WTC11 (cell line): ENCODE measurements around the gene PUS1. TPM values are rescaled to one million over a fixed set of nuclear protein-coding genes. Genes with fewer than 3 reads are reported as not detected.

ENCODE experiments used
- ATAC-seq: fragments of 200-7000 bp; cut with Tn5 transposase; 2 replicates; pipeline ENCODE4 v1.10.0; 2021; ENCODE audit warnings: mild to moderate bottlenecking, moderate library complexity
- CTCF ChIA-PET: fragments of 300-600 bp; sonication (Branson Sonifier 250); formaldehyde crosslinking; loops from one replicate; lab custom pipeline; 2021; ENCODE audit warnings: antibody characterized with exemption; lab: Charles Lee
- POLR2A ChIA-PET: fragments of 350-600 bp; sonication (Branson Sonifier 250); formaldehyde crosslinking; loops from one replicate; lab custom pipeline; 2021; ENCODE audit warnings: antibody characterized with exemption; lab: Charles Lee
- DNase-seq: peaks from one replicate; pipeline ENCODE4 v3.0.0; 2021; ENCODE audit warnings: low spot score
- H3K27ac Mint-ChIP-seq: 2 replicates; pipeline ENCODE4 v1.8.0; 2021; ENCODE audit warnings: mixed read lengths
- H3K27me3 Mint-ChIP-seq: 2 replicates; pipeline ENCODE4 v1.8.0; 2021; ENCODE audit warnings: low read depth, mild to moderate bottlenecking, moderate library complexity, mixed read lengths
- H3K36me3 Mint-ChIP-seq: 2 replicates; pipeline ENCODE4 v1.8.0; 2021; ENCODE audit warnings: mixed read lengths
- H3K4me1 Mint-ChIP-seq: 2 replicates; pipeline ENCODE4 v1.8.0; 2022; ENCODE audit warnings: mixed read lengths
- H3K4me3 Mint-ChIP-seq: 2 replicates; pipeline ENCODE4 v1.8.0; 2021; ENCODE audit warnings: mild to moderate bottlenecking, moderate library complexity, mixed read lengths
- H3K9me3 Mint-ChIP-seq: 2 replicates; pipeline ENCODE4 v1.8.0; 2021; ENCODE audit warnings: mixed read lengths
- CREB1 ChIP-seq: sonication (generic); formaldehyde crosslinking; IDR thresholded peaks from 2 replicates; pipeline ENCODE4 v1.8.0; 2023; ENCODE audit warnings: mild to moderate bottlenecking, missing genetic modification reagents
- FOXJ3 ChIP-seq: sonication (generic); formaldehyde crosslinking; IDR thresholded peaks from 2 replicates; pipeline ENCODE4 v1.9.0; 2021; ENCODE audit warnings: missing genetic modification reagents, mild to moderate bottlenecking, borderline replicate concordance
- FOXK1 ChIP-seq: sonication (generic); formaldehyde crosslinking; IDR thresholded peaks from 2 replicates; pipeline ENCODE4 v1.8.0; 2022; ENCODE audit warnings: mild to moderate bottlenecking, moderate library complexity, missing genetic modification reagents
- HMGA2 ChIP-seq: fragments of 250-450 bp; sonication (Bioruptor Pico); IDR thresholded peaks from 2 replicates; pipeline ENCODE4 v1.4.0; 2021; ENCODE audit warnings: mild to moderate bottlenecking, moderate library complexity
- MXD4 ChIP-seq: fragments of 250-450 bp; sonication (Bioruptor Pico); IDR thresholded peaks from 2 replicates; pipeline ENCODE4 v1.8.0; 2021; ENCODE audit warnings: mild to moderate bottlenecking, moderate library complexity, borderline replicate concordance
- NFATC4 ChIP-seq: fragments of 250-450 bp; sonication (Bioruptor Pico); IDR thresholded peaks from 2 replicates; pipeline ENCODE4 v1.9.0; 2021; ENCODE audit warnings: mild to moderate bottlenecking
- OVOL2 ChIP-seq: fragments of 250-450 bp; sonication (Bioruptor Pico); IDR thresholded peaks from 2 replicates; pipeline ENCODE4 v1.9.0; 2021; ENCODE audit warnings: mild to moderate bottlenecking, borderline replicate concordance
- RELA ChIP-seq: sonication (generic); formaldehyde crosslinking; IDR thresholded peaks from 2 replicates; pipeline ENCODE4 v1.8.1; 2022; ENCODE audit warnings: missing genetic modification reagents, mild to moderate bottlenecking, borderline replicate concordance
- TEAD1 ChIP-seq: sonication (generic); formaldehyde crosslinking; IDR thresholded peaks from 2 replicates; pipeline ENCODE4 v1.8.0; 2022; ENCODE audit warnings: mild to moderate bottlenecking, missing genetic modification reagents
- ZNF263 ChIP-seq: sonication (generic); formaldehyde crosslinking; IDR thresholded peaks from 2 replicates; pipeline ENCODE4 v1.8.1; 2022; ENCODE audit warnings: low read depth, mild to moderate bottlenecking, moderate library complexity, missing genetic modification reagents
- ZNF671 ChIP-seq: fragments of 250-450 bp; sonication (Bioruptor Pico); IDR thresholded peaks from 2 replicates; pipeline ENCODE4 v1.8.0; 2021; ENCODE audit warnings: mild to moderate bottlenecking
- total RNA-seq: library from RNA; stranded (reverse); gene quantifications from 3 replicates; pipeline ENCODE4 v1.2.3, GENCODE V29; 2021
- TF ChIP-seq, protein P1 (sequence below): sonication (generic); formaldehyde crosslinking; IDR thresholded peaks from 2 replicates; pipeline ENCODE4 v1.8.1; 2022; ENCODE audit warnings: mild to moderate bottlenecking, missing genetic modification reagents, moderate library complexity, borderline replicate concordance
- TF ChIP-seq, protein P2 (sequence below): sonication (generic); formaldehyde crosslinking; IDR thresholded peaks from 2 replicates; pipeline ENCODE4 v1.8.1; 2023; ENCODE audit warnings: mild to moderate bottlenecking, missing genetic modification reagents
- TF ChIP-seq, protein P3 (sequence below): fragments of 250-450 bp; sonication (Bioruptor Pico); IDR thresholded peaks from 2 replicates; pipeline ENCODE4 v1.9.0; 2021; ENCODE audit warnings: mild to moderate bottlenecking
- TF ChIP-seq, protein P4 (sequence below): sonication (generic); formaldehyde crosslinking; IDR thresholded peaks from 2 replicates; pipeline ENCODE4 v1.8.0; 2023; ENCODE audit warnings: mild to moderate bottlenecking, missing genetic modification reagents
- TF ChIP-seq, protein P5 (sequence below): sonication (generic); formaldehyde crosslinking; IDR thresholded peaks from 2 replicates; pipeline ENCODE4 v1.8.1; 2023; ENCODE audit warnings: mild to moderate bottlenecking, moderate library complexity, missing genetic modification reagents
- TF ChIP-seq, protein P6 (sequence below): sonication (generic); formaldehyde crosslinking; conservative IDR thresholded peaks from 2 replicates; pipeline ENCODE4 v1.8.1; 2023; ENCODE audit warnings: mild to moderate bottlenecking, low read depth, missing genetic modification reagents, moderate library complexity
- TF ChIP-seq, protein P7 (sequence below): sonication (generic); formaldehyde crosslinking; IDR thresholded peaks from 2 replicates; pipeline ENCODE4 v1.8.1; 2023; ENCODE audit warnings: mild to moderate bottlenecking, missing genetic modification reagents, moderate library complexity
- TF ChIP-seq, protein P8 (sequence below): sonication (generic); formaldehyde crosslinking; IDR thresholded peaks from 2 replicates; pipeline ENCODE4 v1.8.0; 2022; ENCODE audit warnings: mild to moderate bottlenecking, missing genetic modification reagents
- TF ChIP-seq, protein P9 (sequence below): fragments of 200-600 bp; IDR thresholded peaks from 2 replicates; pipeline ENCODE4 v1.8.0; 2022; ENCODE audit warnings: antibody characterized with exemption

PUS1 gene
- total RNA-seq, 1 experiment from 2014 or later: 97.4 TPM

DNA sequence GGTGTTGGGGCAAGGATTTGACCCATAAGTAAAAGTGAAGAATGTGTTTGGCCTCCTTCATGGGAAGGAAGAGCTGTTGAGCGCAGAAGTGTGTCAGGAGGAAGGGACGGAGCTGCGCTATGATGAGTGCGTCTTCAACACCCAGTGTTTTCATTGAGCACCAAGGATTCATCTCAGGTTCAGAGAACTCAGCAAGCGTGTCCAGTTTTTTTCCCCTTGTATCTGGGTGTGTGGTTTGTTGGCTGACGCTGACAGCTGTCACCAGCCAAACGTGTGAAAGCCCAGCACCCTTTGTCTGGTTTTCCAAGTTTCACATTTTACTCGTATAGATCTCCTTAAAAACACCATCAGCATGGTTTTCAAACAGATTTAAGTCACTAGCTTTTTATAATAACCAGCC lies 33.0 kb downstream of the PUS1 start:
- H3K36me3 Mint-ChIP-seq: peaks cover 7% of the 10 kb centered on the region
- H3K4me3 Mint-ChIP-seq: no peak overlapping the region
- H3K27ac Mint-ChIP-seq: peak overlapping the region; percentile 51; the same call in 1 of the 2 replicates
- TF ChIP-seq, protein P1, sequence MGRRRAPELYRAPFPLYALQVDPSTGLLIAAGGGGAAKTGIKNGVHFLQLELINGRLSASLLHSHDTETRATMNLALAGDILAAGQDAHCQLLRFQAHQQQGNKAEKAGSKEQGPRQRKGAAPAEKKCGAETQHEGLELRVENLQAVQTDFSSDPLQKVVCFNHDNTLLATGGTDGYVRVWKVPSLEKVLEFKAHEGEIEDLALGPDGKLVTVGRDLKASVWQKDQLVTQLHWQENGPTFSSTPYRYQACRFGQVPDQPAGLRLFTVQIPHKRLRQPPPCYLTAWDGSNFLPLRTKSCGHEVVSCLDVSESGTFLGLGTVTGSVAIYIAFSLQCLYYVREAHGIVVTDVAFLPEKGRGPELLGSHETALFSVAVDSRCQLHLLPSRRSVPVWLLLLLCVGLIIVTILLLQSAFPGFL: no peak
- TF ChIP-seq ZNF263 (CRISPR knock-in tag) (no peak), OVOL2 (CRISPR knock-in tag) (no peak), NFATC4 (no peak), FOXJ3 (CRISPR knock-in tag) (no peak), TEAD1 (CRISPR knock-in tag) (no peak), HMGA2 (CRISPR knock-in tag) (no peak), MXD4 (CRISPR knock-in tag) (no peak), CREB1 (CRISPR knock-in tag) (no peak), RELA (CRISPR knock-in tag) (no peak), FOXK1 (CRISPR knock-in tag) (no peak), ZNF671 (CRISPR knock-in tag) (no peak)
- TF ChIP-seq, protein P2, sequence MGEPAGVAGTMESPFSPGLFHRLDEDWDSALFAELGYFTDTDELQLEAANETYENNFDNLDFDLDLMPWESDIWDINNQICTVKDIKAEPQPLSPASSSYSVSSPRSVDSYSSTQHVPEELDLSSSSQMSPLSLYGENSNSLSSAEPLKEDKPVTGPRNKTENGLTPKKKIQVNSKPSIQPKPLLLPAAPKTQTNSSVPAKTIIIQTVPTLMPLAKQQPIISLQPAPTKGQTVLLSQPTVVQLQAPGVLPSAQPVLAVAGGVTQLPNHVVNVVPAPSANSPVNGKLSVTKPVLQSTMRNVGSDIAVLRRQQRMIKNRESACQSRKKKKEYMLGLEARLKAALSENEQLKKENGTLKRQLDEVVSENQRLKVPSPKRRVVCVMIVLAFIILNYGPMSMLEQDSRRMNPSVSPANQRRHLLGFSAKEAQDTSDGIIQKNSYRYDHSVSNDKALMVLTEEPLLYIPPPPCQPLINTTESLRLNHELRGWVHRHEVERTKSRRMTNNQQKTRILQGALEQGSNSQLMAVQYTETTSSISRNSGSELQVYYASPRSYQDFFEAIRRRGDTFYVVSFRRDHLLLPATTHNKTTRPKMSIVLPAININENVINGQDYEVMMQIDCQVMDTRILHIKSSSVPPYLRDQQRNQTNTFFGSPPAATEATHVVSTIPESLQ (CRISPR knock-in tag): no peak
- TF ChIP-seq, protein P3, sequence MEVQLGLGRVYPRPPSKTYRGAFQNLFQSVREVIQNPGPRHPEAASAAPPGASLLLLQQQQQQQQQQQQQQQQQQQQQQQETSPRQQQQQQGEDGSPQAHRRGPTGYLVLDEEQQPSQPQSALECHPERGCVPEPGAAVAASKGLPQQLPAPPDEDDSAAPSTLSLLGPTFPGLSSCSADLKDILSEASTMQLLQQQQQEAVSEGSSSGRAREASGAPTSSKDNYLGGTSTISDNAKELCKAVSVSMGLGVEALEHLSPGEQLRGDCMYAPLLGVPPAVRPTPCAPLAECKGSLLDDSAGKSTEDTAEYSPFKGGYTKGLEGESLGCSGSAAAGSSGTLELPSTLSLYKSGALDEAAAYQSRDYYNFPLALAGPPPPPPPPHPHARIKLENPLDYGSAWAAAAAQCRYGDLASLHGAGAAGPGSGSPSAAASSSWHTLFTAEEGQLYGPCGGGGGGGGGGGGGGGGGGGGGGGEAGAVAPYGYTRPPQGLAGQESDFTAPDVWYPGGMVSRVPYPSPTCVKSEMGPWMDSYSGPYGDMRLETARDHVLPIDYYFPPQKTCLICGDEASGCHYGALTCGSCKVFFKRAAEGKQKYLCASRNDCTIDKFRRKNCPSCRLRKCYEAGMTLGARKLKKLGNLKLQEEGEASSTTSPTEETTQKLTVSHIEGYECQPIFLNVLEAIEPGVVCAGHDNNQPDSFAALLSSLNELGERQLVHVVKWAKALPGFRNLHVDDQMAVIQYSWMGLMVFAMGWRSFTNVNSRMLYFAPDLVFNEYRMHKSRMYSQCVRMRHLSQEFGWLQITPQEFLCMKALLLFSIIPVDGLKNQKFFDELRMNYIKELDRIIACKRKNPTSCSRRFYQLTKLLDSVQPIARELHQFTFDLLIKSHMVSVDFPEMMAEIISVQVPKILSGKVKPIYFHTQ (CRISPR knock-in tag): no peak
- TF ChIP-seq, protein P4, sequence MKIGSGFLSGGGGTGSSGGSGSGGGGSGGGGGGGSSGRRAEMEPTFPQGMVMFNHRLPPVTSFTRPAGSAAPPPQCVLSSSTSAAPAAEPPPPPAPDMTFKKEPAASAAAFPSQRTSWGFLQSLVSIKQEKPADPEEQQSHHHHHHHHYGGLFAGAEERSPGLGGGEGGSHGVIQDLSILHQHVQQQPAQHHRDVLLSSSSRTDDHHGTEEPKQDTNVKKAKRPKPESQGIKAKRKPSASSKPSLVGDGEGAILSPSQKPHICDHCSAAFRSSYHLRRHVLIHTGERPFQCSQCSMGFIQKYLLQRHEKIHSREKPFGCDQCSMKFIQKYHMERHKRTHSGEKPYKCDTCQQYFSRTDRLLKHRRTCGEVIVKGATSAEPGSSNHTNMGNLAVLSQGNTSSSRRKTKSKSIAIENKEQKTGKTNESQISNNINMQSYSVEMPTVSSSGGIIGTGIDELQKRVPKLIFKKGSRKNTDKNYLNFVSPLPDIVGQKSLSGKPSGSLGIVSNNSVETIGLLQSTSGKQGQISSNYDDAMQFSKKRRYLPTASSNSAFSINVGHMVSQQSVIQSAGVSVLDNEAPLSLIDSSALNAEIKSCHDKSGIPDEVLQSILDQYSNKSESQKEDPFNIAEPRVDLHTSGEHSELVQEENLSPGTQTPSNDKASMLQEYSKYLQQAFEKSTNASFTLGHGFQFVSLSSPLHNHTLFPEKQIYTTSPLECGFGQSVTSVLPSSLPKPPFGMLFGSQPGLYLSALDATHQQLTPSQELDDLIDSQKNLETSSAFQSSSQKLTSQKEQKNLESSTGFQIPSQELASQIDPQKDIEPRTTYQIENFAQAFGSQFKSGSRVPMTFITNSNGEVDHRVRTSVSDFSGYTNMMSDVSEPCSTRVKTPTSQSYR (CRISPR knock-in tag): no peak
- TF ChIP-seq, protein P5, sequence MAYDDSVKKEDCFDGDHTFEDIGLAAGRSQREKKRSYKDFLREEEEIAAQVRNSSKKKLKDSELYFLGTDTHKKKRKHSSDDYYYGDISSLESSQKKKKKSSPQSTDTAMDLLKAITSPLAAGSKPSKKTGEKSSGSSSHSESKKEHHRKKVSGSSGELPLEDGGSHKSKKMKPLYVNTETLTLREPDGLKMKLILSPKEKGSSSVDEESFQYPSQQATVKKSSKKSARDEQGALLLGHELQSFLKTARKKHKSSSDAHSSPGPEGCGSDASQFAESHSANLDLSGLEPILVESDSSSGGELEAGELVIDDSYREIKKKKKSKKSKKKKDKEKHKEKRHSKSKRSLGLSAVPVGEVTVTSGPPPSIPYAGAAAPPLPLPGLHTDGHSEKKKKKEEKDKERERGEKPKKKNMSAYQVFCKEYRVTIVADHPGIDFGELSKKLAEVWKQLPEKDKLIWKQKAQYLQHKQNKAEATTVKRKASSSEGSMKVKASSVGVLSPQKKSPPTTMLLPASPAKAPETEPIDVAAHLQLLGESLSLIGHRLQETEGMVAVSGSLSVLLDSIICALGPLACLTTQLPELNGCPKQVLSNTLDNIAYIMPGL (CRISPR knock-in tag): no peak
- TF ChIP-seq, protein P6, sequence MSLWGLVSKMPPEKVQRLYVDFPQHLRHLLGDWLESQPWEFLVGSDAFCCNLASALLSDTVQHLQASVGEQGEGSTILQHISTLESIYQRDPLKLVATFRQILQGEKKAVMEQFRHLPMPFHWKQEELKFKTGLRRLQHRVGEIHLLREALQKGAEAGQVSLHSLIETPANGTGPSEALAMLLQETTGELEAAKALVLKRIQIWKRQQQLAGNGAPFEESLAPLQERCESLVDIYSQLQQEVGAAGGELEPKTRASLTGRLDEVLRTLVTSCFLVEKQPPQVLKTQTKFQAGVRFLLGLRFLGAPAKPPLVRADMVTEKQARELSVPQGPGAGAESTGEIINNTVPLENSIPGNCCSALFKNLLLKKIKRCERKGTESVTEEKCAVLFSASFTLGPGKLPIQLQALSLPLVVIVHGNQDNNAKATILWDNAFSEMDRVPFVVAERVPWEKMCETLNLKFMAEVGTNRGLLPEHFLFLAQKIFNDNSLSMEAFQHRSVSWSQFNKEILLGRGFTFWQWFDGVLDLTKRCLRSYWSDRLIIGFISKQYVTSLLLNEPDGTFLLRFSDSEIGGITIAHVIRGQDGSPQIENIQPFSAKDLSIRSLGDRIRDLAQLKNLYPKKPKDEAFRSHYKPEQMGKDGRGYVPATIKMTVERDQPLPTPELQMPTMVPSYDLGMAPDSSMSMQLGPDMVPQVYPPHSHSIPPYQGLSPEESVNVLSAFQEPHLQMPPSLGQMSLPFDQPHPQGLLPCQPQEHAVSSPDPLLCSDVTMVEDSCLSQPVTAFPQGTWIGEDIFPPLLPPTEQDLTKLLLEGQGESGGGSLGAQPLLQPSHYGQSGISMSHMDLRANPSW (CRISPR knock-in tag): no peak
- TF ChIP-seq, protein P7, sequence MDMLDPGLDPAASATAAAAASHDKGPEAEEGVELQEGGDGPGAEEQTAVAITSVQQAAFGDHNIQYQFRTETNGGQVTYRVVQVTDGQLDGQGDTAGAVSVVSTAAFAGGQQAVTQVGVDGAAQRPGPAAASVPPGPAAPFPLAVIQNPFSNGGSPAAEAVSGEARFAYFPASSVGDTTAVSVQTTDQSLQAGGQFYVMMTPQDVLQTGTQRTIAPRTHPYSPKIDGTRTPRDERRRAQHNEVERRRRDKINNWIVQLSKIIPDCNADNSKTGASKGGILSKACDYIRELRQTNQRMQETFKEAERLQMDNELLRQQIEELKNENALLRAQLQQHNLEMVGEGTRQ (CRISPR knock-in tag): no peak
- TF ChIP-seq, protein P8, sequence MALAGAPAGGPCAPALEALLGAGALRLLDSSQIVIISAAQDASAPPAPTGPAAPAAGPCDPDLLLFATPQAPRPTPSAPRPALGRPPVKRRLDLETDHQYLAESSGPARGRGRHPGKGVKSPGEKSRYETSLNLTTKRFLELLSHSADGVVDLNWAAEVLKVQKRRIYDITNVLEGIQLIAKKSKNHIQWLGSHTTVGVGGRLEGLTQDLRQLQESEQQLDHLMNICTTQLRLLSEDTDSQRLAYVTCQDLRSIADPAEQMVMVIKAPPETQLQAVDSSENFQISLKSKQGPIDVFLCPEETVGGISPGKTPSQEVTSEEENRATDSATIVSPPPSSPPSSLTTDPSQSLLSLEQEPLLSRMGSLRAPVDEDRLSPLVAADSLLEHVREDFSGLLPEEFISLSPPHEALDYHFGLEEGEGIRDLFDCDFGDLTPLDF (CRISPR knock-in tag): no peak
- TF ChIP-seq, protein P9, sequence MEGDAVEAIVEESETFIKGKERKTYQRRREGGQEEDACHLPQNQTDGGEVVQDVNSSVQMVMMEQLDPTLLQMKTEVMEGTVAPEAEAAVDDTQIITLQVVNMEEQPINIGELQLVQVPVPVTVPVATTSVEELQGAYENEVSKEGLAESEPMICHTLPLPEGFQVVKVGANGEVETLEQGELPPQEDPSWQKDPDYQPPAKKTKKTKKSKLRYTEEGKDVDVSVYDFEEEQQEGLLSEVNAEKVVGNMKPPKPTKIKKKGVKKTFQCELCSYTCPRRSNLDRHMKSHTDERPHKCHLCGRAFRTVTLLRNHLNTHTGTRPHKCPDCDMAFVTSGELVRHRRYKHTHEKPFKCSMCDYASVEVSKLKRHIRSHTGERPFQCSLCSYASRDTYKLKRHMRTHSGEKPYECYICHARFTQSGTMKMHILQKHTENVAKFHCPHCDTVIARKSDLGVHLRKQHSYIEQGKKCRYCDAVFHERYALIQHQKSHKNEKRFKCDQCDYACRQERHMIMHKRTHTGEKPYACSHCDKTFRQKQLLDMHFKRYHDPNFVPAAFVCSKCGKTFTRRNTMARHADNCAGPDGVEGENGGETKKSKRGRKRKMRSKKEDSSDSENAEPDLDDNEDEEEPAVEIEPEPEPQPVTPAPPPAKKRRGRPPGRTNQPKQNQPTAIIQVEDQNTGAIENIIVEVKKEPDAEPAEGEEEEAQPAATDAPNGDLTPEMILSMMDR: no peak
- DNase-seq: no peak
- ChIA-PET POLR2A (no interaction called here), CTCF (no interaction called here)
- ATAC-seq: no peak
- no peaks in the 10 kb centered on the region for H3K9me3 Mint-ChIP-seq
- no peaks in the 10 kb centered on the region for H3K27me3 Mint-ChIP-seq
- H3K4me1 Mint-ChIP-seq: peaks cover 7% of the 10 kb centered on the region
